GM08714 (cell line): ENCODE measurements around the gene RNF208.

Experiments
- H3K4me3 ChIP-seq: fragments of 200-500 bp; sonication (Bioruptor generic); 2 replicates; pipeline ENCODE4 v1.5.1; 2014; ENCODE audit warnings: mild to moderate bottlenecking, low read length, inconsistent platforms
- ZNF274 ChIP-seq: IDR thresholded peaks from 2 replicates; pipeline ENCODE4 v1.6.1; 2012; ENCODE audit warnings: mild to moderate bottlenecking, low read depth, low read length

The RNF208 gene

DNA sequence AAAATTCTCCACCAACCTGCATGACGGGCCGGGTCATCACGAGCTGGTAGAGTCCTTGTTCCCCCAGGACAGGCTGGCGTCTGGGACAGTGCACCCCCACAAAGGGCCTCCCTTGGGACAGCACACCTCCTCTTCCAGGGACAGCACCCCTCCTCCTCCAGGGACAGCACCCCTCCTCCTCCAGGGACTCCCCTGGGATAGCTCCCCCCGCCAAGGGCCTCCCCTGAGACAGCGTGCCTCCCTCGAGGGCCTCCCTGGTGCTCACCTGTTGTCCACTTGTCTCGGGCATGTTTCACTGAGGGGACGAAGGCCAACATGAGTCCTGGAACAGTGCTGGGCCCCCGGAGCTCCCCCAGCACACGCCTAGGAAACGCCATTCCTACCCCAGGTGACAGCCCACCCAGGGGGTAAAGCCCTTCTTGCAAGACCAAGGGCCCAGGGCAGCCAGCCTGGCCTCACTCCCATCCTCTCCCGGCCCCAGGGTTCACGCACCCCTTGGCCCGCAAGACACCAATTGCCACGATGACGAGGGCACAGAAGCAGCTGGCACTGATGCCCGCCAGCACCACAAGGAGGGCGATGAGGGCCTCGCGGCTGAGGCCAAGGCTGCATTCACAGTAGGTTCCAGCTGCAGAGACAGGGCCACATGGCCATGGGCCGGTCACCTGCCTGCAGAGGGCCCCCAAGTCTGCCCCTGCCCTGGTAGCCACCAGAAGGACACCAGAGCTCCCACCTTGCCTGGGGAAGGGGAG, 50.7 kb downstream of the RNF208 start:
- TF ChIP-seq ZNF274, result no peak

DNA sequence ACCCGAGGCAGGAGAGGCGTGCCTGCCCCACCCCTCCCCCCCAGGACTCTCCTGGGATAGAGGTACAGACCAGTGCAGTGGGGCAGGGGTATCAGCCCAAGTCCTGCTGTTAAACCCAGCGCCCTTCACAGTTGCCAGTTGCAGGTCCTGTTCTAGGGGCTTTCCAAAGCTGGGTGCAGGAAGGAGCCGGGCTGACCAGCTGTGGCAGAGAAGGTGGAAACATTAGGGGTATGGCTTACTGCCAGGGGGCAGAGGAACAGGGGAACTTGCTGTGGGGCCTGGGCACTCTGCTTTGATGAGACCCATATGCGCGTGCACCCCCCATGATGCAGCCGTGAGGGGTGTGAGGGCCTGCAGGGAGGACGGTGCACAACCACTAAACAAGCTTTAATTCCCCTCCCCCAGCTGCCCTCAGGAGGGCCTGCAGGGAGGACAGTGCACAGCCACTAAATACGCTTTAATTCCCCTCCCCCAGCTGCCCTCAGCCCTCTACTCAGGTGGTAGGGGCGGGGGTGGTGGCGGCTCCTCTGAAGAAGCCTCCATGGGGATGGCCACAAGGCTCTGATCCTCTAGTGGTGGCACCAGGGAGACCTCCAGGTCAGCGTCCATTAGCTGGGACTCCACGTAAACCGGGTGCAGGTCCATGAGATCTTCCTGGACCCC, 51.4 kb downstream of the RNF208 start:
- no peak for TF ChIP-seq ZNF274
- no peak overlapping the region for H3K4me3 ChIP-seq

More for the DNA sequence above, 50.7 kb downstream of the RNF208 start:
- H3K4me3 ChIP-seq, result no peak overlapping the region
